Mucosa of descending colon (tissue), 3 donors: ENCODE results near the gene SDK2. TPM values are rescaled to one million over a fixed set of nuclear protein-coding genes. Genes with fewer than 3 reads are reported as not detected.

Source experiments
- ATAC-seq: fragments of 200-7000 bp; cut with Tn5 transposase; one replicate; pipeline ENCODE4 v1.9.1; 2020; ENCODE audit warnings: mild to moderate bottlenecking, moderate library complexity
- DNase-seq, 3 donors: peaks; one replicate each; pipeline ENCODE4 v3.0.0-alpha.2; 2020
- H3K36me3 ChIP-seq: fragments of 200-600 bp; one replicate; pipeline ENCODE4 v1.8.0; 2021; ENCODE audit warnings: low read depth, mild to moderate bottlenecking
- H3K4me1 ChIP-seq: fragments of 200-600 bp; one replicate; pipeline ENCODE4 v1.8.0; 2021; ENCODE audit warnings: low read depth, mild to moderate bottlenecking
- H3K4me3 ChIP-seq: fragments of 200-600 bp; one replicate; pipeline ENCODE4 v1.8.0; 2021; ENCODE audit warnings: mild to moderate bottlenecking
- H3K9me3 ChIP-seq: fragments of 200-600 bp; one replicate; pipeline ENCODE4 v1.8.0; 2021; ENCODE audit warnings: mild to moderate bottlenecking
- intact Hi-C, 2 donors: fragments of 100-400 bp; cut with DNase I in 1 of 2; cut with micrococcal nuclease in 1 of 2; formaldehyde crosslinking; loops; one replicate each; pipeline versions ENCODE4 v1.11.0 to v1.11.1; 2022; cut with DNase I, micrococcal nuclease
- total RNA-seq, 3 donors: library from RNA; stranded (reverse); fragmentation: NEBNext Ultra II Directional in 2 of 3; extraction: Animal tissue kit (Norgen Biotek cat#: 25700) in 2 of 3; gene quantifications; one replicate each; pipeline versions ENCODE4 v1.2.1 to v1.2.4, GENCODE V29; 2021 to 2023
- TF ChIP-seq, protein P1 (sequence below): fragments of 200-600 bp; IDR thresholded peaks from one replicate; pipeline ENCODE4 v1.8.0; 2022; ENCODE audit warnings: antibody characterized with exemption, mild to moderate bottlenecking
- donor health status: DM: no; HTN: no; CAD: no; lungs with moderate emphysema.
- donor health status: DM: no; HTN: no; CAD: no.
- donor health status: DM: no; HTN: yes; CAD: no.

The SDK2 gene
- total RNA-seq, 3 donors from 2014 or later = 1.2 to 1.6 (median 1.3) TPM

DNA sequence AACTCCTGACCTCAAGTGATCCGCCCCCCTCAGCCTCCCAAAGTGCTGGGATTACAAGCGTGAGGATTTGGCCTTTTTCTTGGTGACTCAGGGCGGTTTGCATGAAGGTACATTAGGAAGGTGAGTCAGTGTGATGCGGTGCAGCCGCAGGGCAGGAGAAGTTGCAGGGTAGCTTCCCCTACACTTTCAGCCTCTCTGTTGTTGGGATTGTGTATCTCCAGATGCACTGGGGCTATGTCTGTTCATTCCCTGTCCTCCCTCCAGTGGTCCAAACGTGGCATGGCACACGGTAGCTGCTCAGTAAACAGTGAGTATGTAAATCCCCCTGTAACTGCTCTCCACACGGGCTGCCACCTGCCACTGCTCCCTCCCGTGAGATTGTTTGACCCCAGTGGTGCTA, 223.3 kb downstream of the SDK2 start:
- H3K4me3 ChIP-seq = no peak overlapping the region
- no peak for ATAC-seq
- no peak for DNase-seq
- H3K4me1 ChIP-seq = no peaks in the 10 kb centered on the region
- H3K36me3 ChIP-seq = no peaks in the 10 kb centered on the region
- H3K9me3 ChIP-seq = no peaks in the 10 kb centered on the region
- TF ChIP-seq, protein P1, sequence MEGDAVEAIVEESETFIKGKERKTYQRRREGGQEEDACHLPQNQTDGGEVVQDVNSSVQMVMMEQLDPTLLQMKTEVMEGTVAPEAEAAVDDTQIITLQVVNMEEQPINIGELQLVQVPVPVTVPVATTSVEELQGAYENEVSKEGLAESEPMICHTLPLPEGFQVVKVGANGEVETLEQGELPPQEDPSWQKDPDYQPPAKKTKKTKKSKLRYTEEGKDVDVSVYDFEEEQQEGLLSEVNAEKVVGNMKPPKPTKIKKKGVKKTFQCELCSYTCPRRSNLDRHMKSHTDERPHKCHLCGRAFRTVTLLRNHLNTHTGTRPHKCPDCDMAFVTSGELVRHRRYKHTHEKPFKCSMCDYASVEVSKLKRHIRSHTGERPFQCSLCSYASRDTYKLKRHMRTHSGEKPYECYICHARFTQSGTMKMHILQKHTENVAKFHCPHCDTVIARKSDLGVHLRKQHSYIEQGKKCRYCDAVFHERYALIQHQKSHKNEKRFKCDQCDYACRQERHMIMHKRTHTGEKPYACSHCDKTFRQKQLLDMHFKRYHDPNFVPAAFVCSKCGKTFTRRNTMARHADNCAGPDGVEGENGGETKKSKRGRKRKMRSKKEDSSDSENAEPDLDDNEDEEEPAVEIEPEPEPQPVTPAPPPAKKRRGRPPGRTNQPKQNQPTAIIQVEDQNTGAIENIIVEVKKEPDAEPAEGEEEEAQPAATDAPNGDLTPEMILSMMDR = no peak
- intact Hi-C loops = no loop called here

DNA sequence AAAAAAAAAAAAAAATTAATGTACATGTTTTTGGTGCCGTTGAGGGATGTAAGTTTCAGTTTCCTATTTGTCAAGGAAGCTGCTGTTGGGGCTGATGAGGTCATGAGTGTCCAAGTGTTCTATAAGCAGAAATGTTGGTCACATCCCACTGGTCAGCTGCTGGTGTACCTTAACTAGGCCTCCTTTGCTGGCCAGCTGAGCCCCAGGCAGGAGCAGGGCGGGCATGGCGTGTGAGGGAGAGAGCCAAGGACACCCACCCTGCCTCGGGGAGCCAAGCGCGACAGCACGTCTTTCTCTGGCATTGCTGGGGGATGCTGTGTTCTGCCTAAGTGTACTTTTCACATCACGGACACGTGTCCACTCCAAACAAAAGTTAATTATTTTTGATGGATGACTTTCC, 224.4 kb downstream of the SDK2 start:
- no peak for ATAC-seq
- TF ChIP-seq, protein P1 = no peak

DNA sequence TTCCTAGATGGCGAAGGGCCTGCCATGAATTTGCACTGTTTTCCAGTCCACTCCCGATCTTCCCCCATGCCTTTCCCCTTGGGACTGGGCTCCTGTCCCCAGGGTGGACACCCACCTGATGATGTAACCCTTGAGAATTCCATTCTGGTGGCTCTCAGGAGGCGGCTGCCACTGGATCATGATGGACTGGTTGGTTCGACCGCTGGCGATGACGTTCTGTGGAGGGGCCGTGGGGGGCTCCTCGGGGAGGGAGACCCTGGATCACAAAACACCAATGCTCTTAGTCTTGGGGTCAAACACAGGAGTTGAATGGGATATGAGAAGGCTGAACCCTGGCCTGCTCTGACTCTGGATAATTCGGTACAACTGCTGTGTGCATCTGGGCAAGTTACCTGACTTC, 225.2 kb downstream of the SDK2 start:
- H3K36me3 ChIP-seq = no peaks in the 10 kb centered on the region
- intact Hi-C loops = no loop called here
- ATAC-seq (no peak), DNase-seq (no peak)
- H3K4me1 ChIP-seq = no peaks in the 10 kb centered on the region
- TF ChIP-seq, protein P1 = no peak
- H3K9me3 ChIP-seq = no peaks in the 10 kb centered on the region
- no peak overlapping the region for H3K4me3 ChIP-seq

More for the DNA sequence above, 224.4 kb downstream of the SDK2 start:
- Histone ChIP-seq H3K9me3 (no peaks in the 10 kb centered on the region), H3K36me3 (no peaks in the 10 kb centered on the region), H3K4me1 (no peaks in the 10 kb centered on the region), H3K4me3 (no peak overlapping the region)
- intact Hi-C loops = no loop called here
- DNase-seq = no peak

DNA sequence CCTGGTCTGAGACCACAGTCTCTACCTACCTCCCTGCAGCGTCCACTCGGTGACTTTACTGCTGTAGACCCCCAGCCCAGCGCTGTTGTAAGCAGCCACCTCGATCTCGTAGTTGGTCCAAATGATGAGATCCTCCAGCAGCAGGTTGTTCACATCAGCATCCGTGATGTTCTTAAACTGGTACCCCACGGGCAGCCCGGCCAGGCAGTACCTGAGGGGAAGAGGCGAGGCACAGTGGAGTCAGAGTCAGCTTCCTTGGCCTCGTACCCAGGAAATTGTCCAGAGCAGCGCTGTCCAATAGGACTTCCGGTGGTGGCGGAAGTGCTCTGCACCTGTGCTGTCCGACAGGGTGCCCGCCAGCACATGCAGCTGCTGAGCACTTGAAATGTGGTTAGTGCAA, 228.5 kb downstream of the SDK2 start:
- no peak for ATAC-seq
- TF ChIP-seq, protein P1 = no peak
- H3K4me3 ChIP-seq = no peak overlapping the region
- DNase-seq = no peak
- H3K36me3 ChIP-seq = no peaks in the 10 kb centered on the region
- intact Hi-C loops = no loop called here
- H3K4me1 ChIP-seq = no peaks in the 10 kb centered on the region
- no peaks in the 10 kb centered on the region for H3K9me3 ChIP-seq

DNA sequence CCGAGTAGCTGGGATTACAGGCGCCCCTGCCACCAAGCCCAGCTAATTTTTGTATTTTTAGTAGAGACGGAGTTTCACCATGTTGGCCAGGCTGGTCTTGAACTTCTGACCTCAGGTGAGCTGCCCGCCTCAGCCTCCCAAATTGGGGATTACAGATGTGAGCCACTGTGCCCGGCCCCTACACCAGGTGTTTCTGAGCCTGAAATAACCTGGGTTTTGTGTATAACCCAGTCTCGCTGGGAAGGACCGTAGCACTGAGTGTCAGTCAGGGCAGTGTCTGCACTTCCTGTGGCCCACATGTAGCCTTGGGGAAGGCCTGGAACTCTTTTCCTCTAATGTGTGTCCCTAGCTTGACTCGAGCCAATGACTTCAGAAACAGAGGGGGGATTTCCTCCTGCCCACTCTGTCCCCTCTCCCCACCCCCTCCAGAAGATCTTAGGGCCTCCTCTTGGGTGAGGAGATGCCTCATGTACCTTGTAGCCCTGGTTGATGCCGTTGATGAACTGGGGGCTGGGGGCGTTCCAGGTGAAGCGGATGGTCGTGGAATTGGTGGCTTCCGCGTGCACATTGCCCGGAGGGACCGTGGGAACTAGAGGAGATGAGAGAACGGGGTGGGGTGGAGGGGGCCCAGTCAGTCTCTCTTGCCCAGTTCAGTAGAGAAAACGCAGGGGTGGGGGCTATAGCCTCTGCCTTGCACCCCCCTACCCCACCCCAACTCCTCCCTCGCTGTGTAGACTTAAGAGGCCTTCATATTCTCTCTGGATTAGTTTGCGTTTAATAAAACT, 229.9 kb downstream of the SDK2 start:
- intact Hi-C loops = no loop called here
- TF ChIP-seq, protein P1 = no peak
- H3K4me1 ChIP-seq = no peaks in the 10 kb centered on the region
- H3K9me3 ChIP-seq = no peaks in the 10 kb centered on the region
- ATAC-seq (no peak), DNase-seq (no peak)
- no peak overlapping the region for H3K4me3 ChIP-seq
- no peaks in the 10 kb centered on the region for H3K36me3 ChIP-seq
